ENCODE results near the gene KBTBD12.
"Not testable (repeated sequence)": the region's sequence is repeated elsewhere in the genome, so short reads cannot be mapped to it uniquely, and the experiment has no call there.

KBTBD12 gene

DNA sequence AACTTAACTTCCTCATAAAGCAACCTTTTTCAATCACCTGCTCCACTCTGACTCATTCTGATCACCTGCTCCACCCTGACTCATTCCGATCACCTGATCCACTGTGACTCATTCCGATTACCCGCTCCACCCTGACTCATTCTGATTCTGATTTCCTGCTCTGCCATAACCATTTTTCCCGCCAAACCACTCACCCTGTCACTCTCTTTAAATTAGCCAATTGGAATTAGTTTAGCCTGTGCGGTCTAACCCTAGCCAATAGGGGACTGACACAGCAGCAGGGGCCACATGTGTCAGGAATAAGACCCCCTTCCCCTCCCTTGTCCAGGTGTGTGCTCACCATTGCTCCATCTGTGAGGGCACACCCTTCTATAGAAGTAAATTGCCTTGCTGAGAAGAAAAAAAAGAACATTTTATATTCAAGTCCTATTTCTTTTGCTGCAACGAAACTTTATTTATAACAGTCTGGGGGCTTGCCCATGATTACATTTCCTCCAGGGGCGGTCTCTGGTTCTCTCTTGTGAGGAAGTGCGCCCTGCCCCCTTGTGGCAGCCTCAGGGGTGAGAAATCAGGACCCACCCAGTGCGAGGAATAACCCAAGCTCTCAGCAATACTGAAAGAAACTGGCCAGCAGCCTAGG, 24.3 kb upstream of the KBTBD12 start:
- ATAC-seq, H3K4me3 Mint-ChIP-seq, H3K4me1 Mint-ChIP-seq: not testable (repeated sequence)
- H3K27ac Mint-ChIP-seq = peak overlapping the region in 1 of 2 donors; percentile 13
- H3K9me3 Mint-ChIP-seq = peaks cover 15 to 34% of the 10 kb centered on the region in 2 donors
- peak in 1 of 2 donors; percentile 39 for DNase-seq
- peaks cover 12% of the 10 kb centered on the region for H3K27me3 Mint-ChIP-seq

DNA sequence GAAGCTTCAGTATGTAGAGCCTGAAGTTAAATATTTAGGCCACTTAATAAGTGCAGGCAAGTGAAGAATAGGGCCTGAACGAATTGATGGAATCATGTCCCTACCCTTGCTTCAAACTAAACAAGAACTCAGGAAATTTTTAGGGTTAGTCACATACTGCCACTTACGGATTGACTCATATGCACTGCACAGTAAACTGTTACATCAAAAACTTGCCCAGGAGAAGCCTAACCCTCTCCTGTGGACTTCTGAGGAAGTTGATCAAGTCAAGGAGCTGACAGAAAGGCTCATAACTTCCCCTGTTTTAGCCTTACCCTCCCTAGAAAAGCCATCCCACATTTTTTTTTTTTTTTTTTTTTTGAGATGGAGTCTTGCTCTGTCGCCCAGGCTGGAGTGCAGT, 20.6 kb upstream of the KBTBD12 start:
- ATAC-seq (no peak), DNase-seq (no peak)
- H3K27ac Mint-ChIP-seq = peak overlapping the region in 1 of 2 donors; percentile 37
- H3K27me3 Mint-ChIP-seq = no peaks in the 10 kb centered on the region
- H3K4me3 Mint-ChIP-seq = no peak overlapping the region
- H3K9me3 Mint-ChIP-seq = peaks cover 15 to 29% of the 10 kb centered on the region in 2 donors
- H3K4me1 Mint-ChIP-seq = peaks cover 7% of the 10 kb centered on the region

DNA sequence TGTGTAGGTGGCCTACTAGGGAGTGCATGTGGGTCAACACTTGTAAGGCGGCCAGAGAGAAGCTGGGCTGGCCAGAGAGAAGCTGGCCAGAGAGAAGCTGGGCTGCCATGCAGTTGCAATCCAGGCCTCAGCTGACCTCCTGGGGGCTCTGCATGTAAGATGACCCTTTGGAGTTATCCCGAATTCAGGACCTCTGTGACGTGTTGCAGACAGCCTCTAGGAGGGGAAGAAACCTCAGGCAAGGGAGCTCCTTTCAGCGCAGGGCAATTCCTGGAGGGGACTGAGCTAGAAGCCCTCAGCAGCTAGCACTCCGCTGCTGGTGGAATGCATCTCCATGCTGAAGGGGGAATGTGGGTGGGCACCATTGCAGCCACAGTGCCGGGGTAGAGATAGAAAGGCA, 15.8 kb upstream of the KBTBD12 start:
- Mint-ChIP-seq H3K27ac (no peak overlapping the region), H3K9me3 (peaks cover 0 to 6% of the 10 kb centered on the region in 2 donors), H3K27me3 (peaks cover 15% of the 10 kb centered on the region), H3K4me1 (no peaks in the 10 kb centered on the region), H3K4me3 (no peak overlapping the region)
- DNase-seq (no peak), ATAC-seq (no peak)

DNA sequence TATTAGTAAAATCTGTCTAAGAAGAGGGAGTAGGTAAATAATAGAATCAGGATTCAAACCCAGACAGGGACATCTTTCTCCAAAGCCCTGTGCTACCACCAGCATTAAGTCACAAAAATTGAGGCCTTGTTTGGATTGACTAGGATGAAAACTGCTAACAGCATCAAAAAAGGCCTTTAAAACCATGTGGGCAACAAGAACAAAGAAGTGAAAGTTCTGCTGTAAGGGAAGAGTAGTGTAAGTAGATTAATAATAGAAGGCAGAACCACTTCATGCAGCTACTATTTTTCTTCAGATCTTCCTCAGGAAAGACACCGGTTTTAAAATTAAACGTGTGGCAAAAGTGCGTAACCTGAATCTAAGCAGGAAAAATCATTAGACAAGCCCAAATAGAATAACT, 15.3 kb upstream of the KBTBD12 start:
- peaks cover 2 to 10% of the 10 kb centered on the region in 2 donors for H3K9me3 Mint-ChIP-seq
- H3K4me3 Mint-ChIP-seq = no peak overlapping the region
- DNase-seq (no peak), ATAC-seq (no peak)
- peaks cover 20% of the 10 kb centered on the region for H3K27me3 Mint-ChIP-seq
- H3K27ac Mint-ChIP-seq = no peak overlapping the region
- H3K4me1 Mint-ChIP-seq = no peaks in the 10 kb centered on the region

DNA sequence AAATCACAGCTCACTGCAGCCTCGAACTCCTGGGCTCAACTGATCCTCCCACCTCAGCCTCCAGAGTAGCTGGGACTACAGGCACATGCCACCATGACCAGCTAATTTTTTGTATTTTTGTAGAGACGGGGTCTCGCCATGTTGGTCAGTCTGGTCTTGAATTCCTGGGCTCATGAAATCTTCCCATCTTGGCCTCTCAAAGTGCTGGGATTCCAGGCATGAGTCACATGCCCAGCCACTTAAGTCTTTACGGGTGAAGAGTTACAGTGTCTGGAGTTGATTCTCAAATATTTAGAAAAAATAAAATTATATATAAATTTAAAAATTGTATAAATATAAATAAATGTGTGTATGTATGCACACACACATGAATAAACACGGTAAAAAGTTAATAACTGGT, 14.5 kb upstream of the KBTBD12 start:
- H3K27ac Mint-ChIP-seq = peak overlapping the region in 1 of 2 donors; percentile 48
- peaks cover 4 to 10% of the 10 kb centered on the region in 2 donors for H3K9me3 Mint-ChIP-seq
- H3K27me3 Mint-ChIP-seq = peaks cover 25% of the 10 kb centered on the region
- DNase-seq = no peak
- H3K4me1 Mint-ChIP-seq = no peaks in the 10 kb centered on the region
- ATAC-seq = no peak
- no peak overlapping the region for H3K4me3 Mint-ChIP-seq

DNA sequence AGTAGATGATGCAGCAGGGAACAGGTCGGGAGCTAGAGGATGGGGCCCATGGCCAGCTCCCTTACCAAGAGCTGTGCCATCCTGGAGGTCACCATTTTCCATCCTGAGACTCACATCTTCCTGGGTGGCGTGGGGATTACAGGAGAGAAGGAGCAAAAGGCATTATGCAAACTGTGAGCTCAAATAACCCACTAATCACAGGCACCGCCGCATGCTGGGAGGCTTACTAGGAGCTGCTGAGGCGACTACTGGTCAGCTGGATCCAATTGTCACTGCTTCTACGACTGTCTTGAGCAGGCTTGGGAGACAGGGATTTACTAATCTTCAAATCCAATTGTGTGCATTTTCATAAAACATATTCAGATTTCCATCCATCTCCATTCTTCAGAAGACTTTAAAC, 12.5 kb upstream of the KBTBD12 start:
- no peak for DNase-seq
- peaks cover 4 to 10% of the 10 kb centered on the region in 2 donors for H3K9me3 Mint-ChIP-seq
- H3K4me1 Mint-ChIP-seq = no peaks in the 10 kb centered on the region
- no peak overlapping the region for H3K4me3 Mint-ChIP-seq
- peaks cover 25% of the 10 kb centered on the region for H3K27me3 Mint-ChIP-seq
- no peak overlapping the region for H3K27ac Mint-ChIP-seq
- no peak for ATAC-seq

DNA sequence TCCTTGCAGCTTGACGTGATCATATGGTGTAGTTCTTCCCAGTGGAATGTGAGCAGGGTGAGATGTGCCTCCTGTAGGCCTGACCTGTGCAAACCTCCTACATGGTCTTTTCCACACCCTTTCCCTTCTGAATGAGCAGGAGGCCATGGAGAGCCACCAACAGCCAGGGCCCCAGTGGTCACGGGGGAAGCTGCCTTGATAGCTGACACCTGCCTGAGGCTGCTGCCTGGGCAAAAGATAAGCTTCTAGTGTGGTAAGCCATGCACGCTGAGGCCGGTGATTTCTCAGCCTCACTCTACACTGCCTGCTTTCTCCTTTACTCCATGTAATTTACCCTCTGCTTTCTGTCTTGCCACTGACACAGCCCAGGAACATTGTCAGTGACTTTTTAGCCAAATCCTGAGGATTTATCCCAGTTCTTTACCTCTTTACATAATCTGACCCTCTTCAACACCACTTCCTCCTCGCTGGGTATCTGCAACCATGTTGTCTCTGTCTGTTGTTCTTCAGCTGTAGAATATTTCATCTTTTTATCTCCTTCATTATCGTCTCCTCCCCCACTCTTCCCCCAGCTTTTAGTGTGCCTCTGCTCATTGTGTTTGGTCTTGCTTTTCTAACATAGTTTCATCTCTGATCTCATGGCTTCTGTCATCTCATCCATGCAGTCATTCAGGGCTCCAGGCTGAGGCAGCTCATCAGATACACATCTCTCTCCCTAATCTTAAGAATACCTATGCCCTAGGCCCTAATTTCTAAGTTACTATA, 11.2 kb upstream of the KBTBD12 start:
- Mint-ChIP-seq H3K4me1 (no peaks in the 10 kb centered on the region), H3K9me3 (peaks cover 4 to 10% of the 10 kb centered on the region in 2 donors), H3K27me3 (peaks cover 25% of the 10 kb centered on the region), H3K27ac (no peak overlapping the region), H3K4me3 (no peak overlapping the region)
- ATAC-seq = no peak
- DNase-seq = no peak

DNA sequence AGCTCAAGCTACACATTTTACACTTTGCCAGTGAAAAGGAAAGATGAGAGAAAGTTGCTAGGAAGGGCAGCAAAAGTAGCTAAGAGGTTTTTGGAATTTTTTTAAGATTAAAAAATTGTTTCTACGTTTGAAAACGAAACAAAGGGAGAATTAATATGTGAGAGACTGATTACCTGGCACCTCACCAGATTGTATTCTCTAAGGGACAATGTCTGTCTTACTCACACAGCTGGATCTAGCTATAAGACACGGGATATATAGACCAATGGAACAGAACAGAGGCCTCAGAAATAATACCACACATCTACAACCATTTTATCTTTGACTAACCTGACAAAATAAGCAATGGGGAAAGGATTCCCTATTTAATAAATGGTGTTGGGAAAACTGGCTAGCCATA, 9.5 kb upstream of the KBTBD12 start:
- Mint-ChIP-seq H3K9me3 (peaks cover 4 to 10% of the 10 kb centered on the region in 2 donors), H3K4me1 (no peaks in the 10 kb centered on the region), H3K27ac (no peak overlapping the region), H3K4me3 (no peak overlapping the region), H3K27me3 (peaks cover 25% of the 10 kb centered on the region)
- no peak for ATAC-seq
- DNase-seq = no peak

DNA sequence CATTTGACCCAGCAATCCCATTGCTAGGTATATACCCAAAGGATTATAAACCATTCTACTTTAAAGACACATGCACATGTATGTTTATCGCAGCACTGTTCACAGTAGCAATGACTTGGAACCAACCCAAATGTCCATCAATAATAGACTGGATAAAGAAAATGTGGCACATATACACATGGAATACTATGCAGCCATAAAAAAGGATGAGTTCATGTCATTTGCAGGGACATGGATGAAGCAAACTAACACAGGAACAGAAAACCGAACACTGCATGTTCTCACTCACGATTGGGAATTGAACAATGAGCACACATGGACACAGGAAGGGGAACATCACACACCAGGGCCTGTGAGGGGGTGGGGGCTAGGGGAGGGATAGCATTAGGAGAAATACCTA, 8.4 kb upstream of the KBTBD12 start:
- H3K4me1 Mint-ChIP-seq, H3K27ac Mint-ChIP-seq, DNase-seq, H3K9me3 Mint-ChIP-seq, H3K4me3 Mint-ChIP-seq, ATAC-seq: not testable (repeated sequence)
- H3K27me3 Mint-ChIP-seq = peaks cover 36% of the 10 kb centered on the region

DNA sequence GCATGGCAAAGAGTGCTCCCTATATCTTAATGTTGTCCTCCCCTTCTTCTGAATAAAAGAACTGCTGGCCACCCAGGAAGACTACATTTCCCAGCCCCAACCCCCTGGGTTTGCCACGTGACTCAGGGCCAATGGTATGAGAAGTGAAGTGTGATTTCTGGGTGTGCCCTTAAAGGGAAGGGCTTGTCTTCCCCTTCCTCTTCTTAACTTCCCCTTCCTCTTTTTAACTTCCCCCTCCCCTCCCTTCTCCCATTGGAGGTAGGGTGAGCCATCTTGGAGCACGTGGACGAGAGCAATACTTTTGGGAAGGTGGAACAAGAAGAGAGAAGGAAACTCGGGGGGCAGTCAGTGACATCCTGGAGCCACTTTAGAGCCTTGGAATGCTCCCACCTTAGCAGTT, 6.8 kb upstream of the KBTBD12 start:
- H3K27me3 Mint-ChIP-seq = peaks cover 43% of the 10 kb centered on the region
- no peaks in the 10 kb centered on the region for H3K4me1 Mint-ChIP-seq
- DNase-seq (no peak), ATAC-seq (no peak)
- no peak overlapping the region for H3K27ac Mint-ChIP-seq
- peaks cover 4 to 10% of the 10 kb centered on the region in 2 donors for H3K9me3 Mint-ChIP-seq
- H3K4me3 Mint-ChIP-seq = no peak overlapping the region

DNA sequence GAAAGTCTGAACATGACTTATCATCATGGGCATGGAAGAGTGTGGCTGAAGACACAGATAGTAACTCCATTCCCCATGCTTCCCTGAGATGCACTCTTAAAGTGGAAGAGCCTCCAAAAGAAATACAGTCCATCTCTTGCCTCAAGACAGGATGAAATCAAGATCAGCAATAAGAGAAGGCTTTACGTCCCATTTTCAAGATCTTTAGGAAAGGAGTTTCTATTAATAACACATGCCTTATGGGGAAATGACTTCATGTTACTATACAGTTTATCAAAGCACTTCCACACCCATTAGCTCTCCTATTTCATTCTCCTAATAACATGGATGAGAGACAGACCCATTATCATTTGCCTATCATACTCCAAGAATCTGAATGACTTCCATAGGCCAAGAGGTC, 6.1 kb upstream of the KBTBD12 start:
- Mint-ChIP-seq H3K27me3 (peaks cover 43% of the 10 kb centered on the region), H3K27ac (no peak overlapping the region), H3K4me1 (no peaks in the 10 kb centered on the region), H3K4me3 (no peak overlapping the region), H3K9me3 (peaks cover 8 to 14% of the 10 kb centered on the region in 2 donors)
- no peak for ATAC-seq
- no peak for DNase-seq

DNA sequence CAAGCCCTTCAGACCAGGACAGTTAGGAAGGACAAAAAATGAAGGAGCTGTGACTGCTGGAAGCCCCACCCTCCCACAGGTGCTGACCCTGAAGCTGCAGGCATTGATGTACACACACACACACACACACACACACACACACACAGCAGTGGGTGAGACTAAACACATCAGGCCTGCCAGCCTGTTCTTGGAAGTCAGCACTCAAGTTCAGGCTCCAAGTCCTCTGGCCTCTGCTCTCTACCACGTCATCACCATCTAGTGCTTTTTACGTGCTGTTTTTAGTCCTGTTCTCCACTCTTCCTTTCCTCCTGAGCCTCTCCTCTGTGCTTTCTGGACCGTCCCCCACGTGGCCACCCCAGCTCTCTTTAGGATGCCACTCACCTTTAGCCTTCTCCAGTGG, 5.4 kb upstream of the KBTBD12 start:
- peaks cover 8 to 9% of the 10 kb centered on the region in 2 donors for H3K9me3 Mint-ChIP-seq
- ATAC-seq = no peak
- H3K27me3 Mint-ChIP-seq = peaks cover 43% of the 10 kb centered on the region

DNA sequence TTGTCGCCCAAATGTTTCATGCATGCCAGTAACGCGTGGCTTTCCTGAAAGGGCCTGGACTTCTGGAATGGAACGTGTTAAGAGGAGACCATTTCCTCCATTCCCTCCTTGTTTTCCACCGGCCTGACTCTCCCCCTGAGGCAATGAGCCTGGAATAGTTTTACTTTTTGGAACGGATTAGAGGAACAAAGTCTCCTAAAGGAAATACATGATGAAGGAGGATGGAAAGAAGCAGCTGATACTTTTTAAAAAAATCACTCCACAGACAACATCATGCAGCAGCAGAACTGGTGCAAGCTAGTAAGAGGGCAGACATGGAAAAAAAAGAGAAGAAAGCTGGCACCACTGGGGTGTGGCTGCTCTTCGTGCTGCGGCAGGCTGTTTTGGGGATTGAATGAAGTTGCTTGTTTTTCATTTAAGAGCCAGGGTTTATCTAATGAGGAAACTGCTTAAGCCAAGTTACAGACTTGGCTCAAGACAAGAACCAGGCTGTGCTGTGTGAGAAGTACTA, 3.6 kb upstream of the KBTBD12 start:
- Mint-ChIP-seq H3K27me3 (peaks cover 56% of the 10 kb centered on the region), H3K27ac (no peak overlapping the region), H3K4me3 (no peak overlapping the region), H3K4me1 (peaks cover 17% of the 10 kb centered on the region), H3K9me3 (peaks cover 5 to 8% of the 10 kb centered on the region in 2 donors)
- no peak for DNase-seq
- ATAC-seq = no peak

More for the DNA sequence above, 5.4 kb upstream of the KBTBD12 start:
- H3K4me3 Mint-ChIP-seq = no peak overlapping the region
- DNase-seq = no peak
- peaks cover 6% of the 10 kb centered on the region for H3K4me1 Mint-ChIP-seq
- H3K27ac Mint-ChIP-seq = no peak overlapping the region

DNA sequence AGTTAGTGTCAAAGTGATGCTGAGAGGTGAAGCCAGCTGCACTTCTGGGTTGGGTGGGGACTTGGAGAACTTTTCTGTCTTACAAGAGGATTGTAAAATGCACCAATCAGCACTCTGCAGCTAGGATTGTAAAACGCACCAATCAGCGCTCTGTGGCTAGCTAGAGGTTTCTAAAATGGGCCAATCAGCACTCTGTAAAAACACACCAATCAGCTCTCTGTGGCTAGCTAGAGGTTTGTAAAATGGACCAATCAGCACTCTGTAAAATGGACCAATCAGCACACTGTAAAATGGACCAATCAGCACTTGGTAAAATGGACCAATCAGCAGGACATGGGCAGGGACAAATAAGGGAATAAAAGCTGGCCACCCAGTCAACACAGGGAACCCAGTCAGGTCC, 1.2 kb upstream of the KBTBD12 start:
- not testable (repeated sequence) for H3K27ac Mint-ChIP-seq, H3K4me3 Mint-ChIP-seq, ATAC-seq, H3K9me3 Mint-ChIP-seq, DNase-seq
- Mint-ChIP-seq H3K27me3 (peaks cover 75% of the 10 kb centered on the region), H3K4me1 (peaks cover 17% of the 10 kb centered on the region)

DNA sequence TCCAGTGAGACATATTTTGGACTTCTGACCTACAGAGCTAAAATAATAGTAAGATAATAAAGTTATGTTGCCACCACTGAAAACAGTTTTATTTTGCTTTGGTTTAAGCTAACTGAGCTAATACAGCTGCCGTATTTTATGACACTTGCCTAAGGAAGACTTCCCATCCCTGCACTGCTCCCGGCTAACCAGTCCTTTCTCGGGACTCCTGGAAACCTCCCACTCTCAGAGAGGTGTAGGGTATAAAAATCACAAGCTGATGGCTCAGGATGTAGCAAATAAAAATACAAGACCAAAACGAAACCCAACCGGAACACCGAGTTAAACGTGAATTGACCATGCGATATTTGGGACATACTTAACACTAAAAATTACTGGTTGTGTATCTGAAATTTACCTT, 448 bp upstream of the KBTBD12 start:
- DNase-seq (no peak), ATAC-seq (no peak)
- peak overlapping the region; percentile 6 to 62 for H3K4me3 Mint-ChIP-seq
- peaks cover 5 to 8% of the 10 kb centered on the region in 2 donors for H3K9me3 Mint-ChIP-seq
- H3K4me1 Mint-ChIP-seq = peaks cover 17% of the 10 kb centered on the region
- H3K27me3 Mint-ChIP-seq = peaks cover 75% of the 10 kb centered on the region
- H3K27ac Mint-ChIP-seq = no peak overlapping the region

DNA sequence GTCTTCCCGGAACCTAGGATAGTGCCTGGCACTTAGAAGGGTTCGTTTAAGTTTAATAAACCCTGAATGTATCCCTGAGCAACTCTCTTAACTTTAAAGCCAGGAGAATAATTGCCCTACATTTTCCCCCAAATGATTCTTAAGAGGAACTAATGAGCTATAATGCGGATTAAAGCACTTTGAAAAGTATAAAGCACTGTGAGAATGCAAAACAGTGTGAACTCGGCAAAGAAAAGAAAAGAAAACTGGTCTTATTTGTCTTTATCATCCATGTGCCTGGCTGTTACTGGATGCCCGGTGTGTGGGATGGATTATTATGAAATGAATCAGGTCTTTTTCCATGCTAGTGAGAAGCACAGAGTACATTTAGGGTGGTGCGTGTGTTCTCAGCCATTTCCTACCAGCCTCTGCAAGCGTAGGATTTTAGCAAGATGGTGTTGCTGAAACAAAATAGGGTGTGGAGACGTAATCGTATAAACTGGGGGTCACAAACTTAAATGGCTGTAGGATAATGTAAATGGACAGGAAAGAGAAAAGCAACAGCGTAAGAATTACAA, 983 bp downstream of the KBTBD12 start:
- Mint-ChIP-seq H3K9me3 (peaks cover 5 to 8% of the 10 kb centered on the region in 2 donors), H3K4me1 (peaks cover 17% of the 10 kb centered on the region)

More for the DNA sequence above, 983 bp downstream of the KBTBD12 start:
- Mint-ChIP-seq H3K27ac (no peak overlapping the region), H3K4me3 (no peak overlapping the region), H3K27me3 (peaks cover 70% of the 10 kb centered on the region)
- no peak for ATAC-seq
- no peak for DNase-seq

Measured in stimulated activated naive CD8-positive, alpha-beta T cell treated with anti-CD3 and anti-CD28 coated beads, Interleukin-15, amount 100 ng/mL, for 72 hours (primary cell).